H9 (cell line): Measurements from ENCODE around the gene UGT3A1. TPM values are rescaled to one million over a fixed set of nuclear protein-coding genes. Genes with fewer than 3 reads are reported as not detected.

Experiments used
- DNase-seq: peaks from one replicate; pipeline ENCODE4 v3.0.0-alpha.2; 2017
- H2AFZ ChIP-seq: one replicate; pipeline ENCODE4 v1.6.1; 2013; ENCODE audit warnings: mild to moderate bottlenecking, low read length, control low read depth, moderate library complexity
- H2AK5ac ChIP-seq: 2 replicates; pipeline ENCODE4 v1.6.1; 2013; ENCODE audit warnings: low read length, control low read depth, mixed read lengths; ENCODE audit not compliant: insufficient read length
- H2BK120ac ChIP-seq: one replicate; pipeline ENCODE4 v1.6.1; 2013; ENCODE audit warnings: low read depth, mild to moderate bottlenecking, low read length, control low read depth, inconsistent platforms; ENCODE audit not compliant: poor library complexity, severe bottlenecking
- H2BK12ac ChIP-seq: 2 replicates; pipeline ENCODE4 v1.6.1; 2013; ENCODE audit warnings: low read length, control low read depth, mixed read lengths, low read depth; ENCODE audit not compliant: insufficient read length
- H2BK15ac ChIP-seq: 2 replicates; pipeline ENCODE4 v1.6.1; 2013; ENCODE audit warnings: low read depth, low read length, control low read depth
- H2BK20ac ChIP-seq: one replicate; pipeline ENCODE4 v1.6.1; 2013; ENCODE audit warnings: low read depth, mild to moderate bottlenecking, low read length, control low read depth, inconsistent platforms; ENCODE audit not compliant: poor library complexity, severe bottlenecking
- H2BK5ac ChIP-seq: 2 replicates; pipeline ENCODE4 v1.6.1; 2013; ENCODE audit warnings: low read length, control low read depth, mixed read lengths; ENCODE audit not compliant: insufficient read length
- H3K14ac ChIP-seq: 2 replicates; pipeline ENCODE4 v1.6.1; 2013; ENCODE audit warnings: low read length, control low read depth; ENCODE audit not compliant: insufficient read depth
- H3K18ac ChIP-seq: 2 replicates; pipeline ENCODE4 v1.6.1; 2013; ENCODE audit warnings: low read depth, mild to moderate bottlenecking, mixed read lengths, low read length, control low read depth; ENCODE audit not compliant: insufficient read length
- H3K23ac ChIP-seq: 2 replicates; pipeline ENCODE4 v1.6.1; 2013; ENCODE audit warnings: low read length, control low read depth, mixed read lengths, low read depth; ENCODE audit not compliant: insufficient read length
- H3K23me2 ChIP-seq: 2 replicates; pipeline ENCODE4 v1.6.1; 2013; ENCODE audit warnings: low read depth, mild to moderate bottlenecking, mixed read lengths, low read length, control low read depth; ENCODE audit not compliant: insufficient read length, poor library complexity, severe bottlenecking
- H3K27ac ChIP-seq: 2 replicates; pipeline ENCODE4 v1.5.1; 2013; ENCODE audit warnings: low read length, control low read depth, mixed read lengths, low read depth; ENCODE audit not compliant: insufficient read length
- H3K27me3 ChIP-seq: 2 replicates; pipeline ENCODE4 v1.6.1; 2013; ENCODE audit warnings: low read length, control low read depth, inconsistent platforms; ENCODE audit not compliant: insufficient read depth
- H3K4ac ChIP-seq: 2 replicates; pipeline ENCODE4 v1.6.1; 2013; ENCODE audit warnings: low read depth, mild to moderate bottlenecking, control low read depth, inconsistent platforms, low read length, moderate library complexity
- H3K4me1 ChIP-seq: 2 replicates; pipeline ENCODE4 v1.6.1; 2013; ENCODE audit warnings: low read length, control low read depth, inconsistent platforms; ENCODE audit not compliant: insufficient read depth
- H3K4me2 ChIP-seq: 2 replicates; pipeline ENCODE4 v1.6.1; 2013; ENCODE audit warnings: low read length, control low read depth, mixed read lengths; ENCODE audit not compliant: insufficient read length, insufficient read depth
- H3K56ac ChIP-seq: 2 replicates; pipeline ENCODE4 v1.6.1; 2013; ENCODE audit warnings: low read depth, mild to moderate bottlenecking, mixed read lengths, low read length, control low read depth; ENCODE audit not compliant: insufficient read length
- H3K79me1 ChIP-seq: 2 replicates; pipeline ENCODE4 v1.6.1; 2013; ENCODE audit warnings: low read depth, mild to moderate bottlenecking, moderate library complexity, low read length, control low read depth, inconsistent platforms; ENCODE audit not compliant: insufficient read depth, poor library complexity, severe bottlenecking
- H3K79me2 ChIP-seq: 2 replicates; pipeline ENCODE4 v1.6.1; 2013; ENCODE audit warnings: low read length, control low read depth, inconsistent platforms; ENCODE audit not compliant: insufficient read depth
- H3K9ac ChIP-seq: 2 replicates; pipeline ENCODE4 v1.6.1; 2013; ENCODE audit warnings: low read length, control low read depth, mixed read lengths; ENCODE audit not compliant: insufficient read length; ENCODE audit errors: extremely low read depth
- H3K9me3 ChIP-seq: one replicate; pipeline ENCODE4 v1.6.1; 2013; ENCODE audit warnings: low read depth, low read length, inconsistent platforms; ENCODE audit not compliant: control insufficient read depth
- H3T11ph ChIP-seq: one replicate; pipeline ENCODE4 v1.6.1; 2013; ENCODE audit warnings: mild to moderate bottlenecking, low read length, control low read depth, inconsistent platforms
- H4K20me1 ChIP-seq: one replicate; pipeline ENCODE4 v1.6.1; 2013; ENCODE audit not compliant: control insufficient read depth, insufficient read length, insufficient read depth
- H4K5ac ChIP-seq: 2 replicates; pipeline ENCODE4 v1.6.1; 2013; ENCODE audit warnings: low read depth, mild to moderate bottlenecking, mixed read lengths, low read length, control low read depth; ENCODE audit not compliant: insufficient read length
- H4K8ac ChIP-seq: replicated peaks from 2 replicates; pipeline ENCODE4 v1.6.1; 2013; ENCODE audit warnings: low read length, control low read depth, mixed read lengths, low read depth; ENCODE audit not compliant: insufficient read length
- H4K91ac ChIP-seq: 2 replicates; pipeline ENCODE4 v1.6.1; 2013; ENCODE audit warnings: low read depth, mild to moderate bottlenecking, moderate library complexity, mixed read lengths, low read length, control low read depth; ENCODE audit not compliant: insufficient read length
- H3K27ac Mint-ChIP-seq, 3 experiments: 2 replicates in 2 of 3; 3 replicates in 1 of 3; pipeline ENCODE4 v1.8.0; 2020 to 2021; ENCODE audit warnings: mixed read lengths in 3 of 3, mild to moderate bottlenecking in 1 of 3, moderate library complexity in 1 of 3
- H3K27me3 Mint-ChIP-seq: 2 replicates; pipeline ENCODE4 v1.8.0; 2021; ENCODE audit warnings: low read depth, mild to moderate bottlenecking, moderate library complexity, mixed read lengths
- H3K36me3 Mint-ChIP-seq, 3 experiments: 2 replicates in 2 of 3; 3 replicates in 1 of 3; pipeline ENCODE4 v1.8.0; 2020 to 2021; ENCODE audit warnings: low read depth in 3 of 3, mixed read lengths in 3 of 3; ENCODE audit not compliant: insufficient read depth in 1 of 3
- H3K4me1 Mint-ChIP-seq, 2 experiments: 2 replicates each; pipeline ENCODE4 v1.8.0; 2020; ENCODE audit warnings: mixed read lengths in 2 of 2
- H3K4me3 Mint-ChIP-seq, 2 experiments: 2 replicates in 1 of 2; 3 replicates in 1 of 2; pipeline ENCODE4 v1.8.0; 2020 to 2021; ENCODE audit warnings: mild to moderate bottlenecking in 2 of 2, mixed read lengths in 2 of 2, moderate library complexity in 1 of 2
- H3K9me3 Mint-ChIP-seq, 2 experiments: 2 replicates in 1 of 2; 3 replicates in 1 of 2; pipeline ENCODE4 v1.8.0; 2020; ENCODE audit warnings: mild to moderate bottlenecking in 2 of 2, mixed read lengths in 2 of 2, moderate library complexity in 1 of 2
- CTCF ChIP-seq: fragments of 200-600 bp; sonication (generic); conservative IDR thresholded peaks from 3 replicates; pipeline ENCODE4 v1.8.0; 2021; ENCODE audit warnings: antibody characterized with exemption, mild to moderate bottlenecking
- WGBS: extraction: QIAGEN DNeasy Blood & Tissue Kit; methylation state at CpG from one replicate; pipeline ENCODE4 v1.1.7; 2013; ENCODE audit warnings: missing lambda C conversion rate, low lambda C conversion rate, mixed read lengths; ENCODE audit not compliant: insufficient read length; ENCODE audit errors: extremely low coverage; 5-methylcytosine and 5-hydroxymethylcytosine counted together
- total RNA-seq: library from RNA; stranded (reverse); gene quantifications from 2 replicates; pipeline ENCODE4 v1.2.1, GENCODE V29; 2021

The UGT3A1 gene
- total RNA-seq, 1 experiment from 2014 or later = 1.8 TPM

GRCh38 chr5:35974570-35974969 is 16.6 kb downstream of the UGT3A1 start:
- Histone ChIP-seq H4K91ac (no peak overlapping the region), H3K4me2 (no peak overlapping the region), H3K9ac (no peak overlapping the region), H3K18ac (no peak overlapping the region), H4K5ac (no peak overlapping the region), H3K14ac (no peak overlapping the region), H2BK5ac (no peak overlapping the region), H4K20me1 (no peaks in the 10 kb centered on the region), H2AFZ (no peak overlapping the region), H2BK20ac (no peak overlapping the region), H3K27ac (no peak overlapping the region), H3K4ac (no peak overlapping the region), H3K79me1 (no peaks in the 10 kb centered on the region), H3K23ac (no peak overlapping the region), H4K8ac (no peak overlapping the region), H2BK12ac (no peak overlapping the region), H3K27me3 (no peaks in the 10 kb centered on the region), H3K4me1 (no peaks in the 10 kb centered on the region), H2AK5ac (no peak overlapping the region), H2BK15ac (no peak overlapping the region), H3K9me3 (no peaks in the 10 kb centered on the region), H3K56ac (no peak overlapping the region), H3T11ph (no peak overlapping the region), H3K23me2 (no peaks in the 10 kb centered on the region), H2BK120ac (no peak overlapping the region), H3K79me2 (no peaks in the 10 kb centered on the region)
- Mint-ChIP-seq H3K4me3 (no peak overlapping the region), H3K36me3 (peaks cover 0 to 5% (median 2%) of the 10 kb centered on the region in 3 experiments; a peak in 3 of 7 replicates), H3K27me3 (peaks cover 5% of the 10 kb centered on the region), H3K27ac (no peak overlapping the region), H3K4me1 (no peaks in the 10 kb centered on the region), H3K9me3 (peaks cover 34 to 41% of the 10 kb centered on the region in 2 experiments)
- no peak for TF ChIP-seq CTCF
- no peak for DNase-seq
- WGBS = no CpG with 5 or more reads among the region's 4 CpGs
